T-helper 2 cell treated with Interferon-gamma antibody and Interleukin-4, amounts not matched to agents 5 μg/mL and 100 μg/mL, for 36 hours (primary cell): Measurements from ENCODE around the gene SEMA4D.
A peak's percentile ranks its signal among the peaks of the same experiment; 100 is the strongest.
"Not testable (repeated sequence)": the region's sequence is repeated elsewhere in the genome, so short reads cannot be mapped to it uniquely, and the experiment has no call there.

Source experiments
- DNase-seq: peaks from one replicate; pipeline ENCODE4 v3.0.0; 2021; ENCODE audit warnings: low spot score
- H3K27ac Mint-ChIP-seq: one replicate; pipeline ENCODE4 v1.8.0; 2021; ENCODE audit warnings: mild to moderate bottlenecking, mixed read lengths
- H3K27me3 Mint-ChIP-seq: one replicate; pipeline ENCODE4 v1.8.0; 2021; ENCODE audit warnings: low read depth, mixed read lengths
- H3K36me3 Mint-ChIP-seq: one replicate; pipeline ENCODE4 v1.8.0; 2021; ENCODE audit warnings: low read depth, mixed read lengths
- H3K4me1 Mint-ChIP-seq: one replicate; pipeline ENCODE4 v1.8.0; 2021; ENCODE audit warnings: low read depth, mixed read lengths
- H3K4me3 Mint-ChIP-seq: one replicate; pipeline ENCODE4 v1.8.0; 2022; ENCODE audit warnings: mild to moderate bottlenecking, moderate library complexity, mixed read lengths
- H3K9me3 Mint-ChIP-seq: one replicate; pipeline ENCODE4 v1.8.0; 2021; ENCODE audit warnings: mixed read lengths

Gene SEMA4D

GRCh38 chr9:89489548-89490530 lies 8.1 kb downstream of the SEMA4D start:
- H3K9me3 Mint-ChIP-seq, result no peaks in the 10 kb centered on the region
- H3K36me3 Mint-ChIP-seq, result peaks cover 70% of the 10 kb centered on the region
- peaks cover 87% of the 10 kb centered on the region for H3K4me1 Mint-ChIP-seq
- no peaks in the 10 kb centered on the region for H3K27me3 Mint-ChIP-seq
- no peak for DNase-seq
- H3K27ac Mint-ChIP-seq, result peak overlapping the region; percentile 88
- H3K4me3 Mint-ChIP-seq, result peak overlapping the region; percentile 90

GRCh38 chr9:89488936-89489335 lies 9.0 kb downstream of the SEMA4D start:
- H3K27ac Mint-ChIP-seq, result peak overlapping the region; percentile 88
- H3K9me3 Mint-ChIP-seq, result no peaks in the 10 kb centered on the region
- no peak for DNase-seq
- peak overlapping the region; percentile 90 for H3K4me3 Mint-ChIP-seq
- peaks cover 68% of the 10 kb centered on the region for H3K36me3 Mint-ChIP-seq
- H3K27me3 Mint-ChIP-seq, result no peaks in the 10 kb centered on the region
- peaks cover 87% of the 10 kb centered on the region for H3K4me1 Mint-ChIP-seq

GRCh38 chr9:89488131-89488530 lies 9.8 kb downstream of the SEMA4D start:
- DNase-seq, result no peak
- no peaks in the 10 kb centered on the region for H3K9me3 Mint-ChIP-seq
- no peaks in the 10 kb centered on the region for H3K27me3 Mint-ChIP-seq
- H3K4me1 Mint-ChIP-seq, result peaks cover 85% of the 10 kb centered on the region
- H3K27ac Mint-ChIP-seq, result peak overlapping the region; percentile 32
- H3K36me3 Mint-ChIP-seq, result peaks cover 64% of the 10 kb centered on the region
- peak overlapping the region; percentile 41 for H3K4me3 Mint-ChIP-seq

- peaks cover 65% of the 10 kb centered on the region for H3K36me3 Mint-ChIP-seq
- H3K27me3 Mint-ChIP-seq, result no peaks in the 10 kb centered on the region
- DNase-seq, result no peak
- H3K9me3 Mint-ChIP-seq, result no peaks in the 10 kb centered on the region
- H3K4me1 Mint-ChIP-seq, result peaks cover 86% of the 10 kb centered on the region
- H3K27ac Mint-ChIP-seq, result peak overlapping the region; percentile 73
- peak overlapping the region; percentile 45 for H3K4me3 Mint-ChIP-seq
Observed at GRCh38 chr9:89486681-89487080, 11.2 kb downstream of the SEMA4D start.

GRCh38 chr9:89484475-89485404 lies 13.2 kb downstream of the SEMA4D start:
- Mint-ChIP-seq H3K4me1 (peaks cover 81% of the 10 kb centered on the region), H3K27me3 (no peaks in the 10 kb centered on the region), H3K4me3 (peak overlapping the region; percentile 89), H3K36me3 (peaks cover 71% of the 10 kb centered on the region), H3K27ac (peak overlapping the region; percentile 88), H3K9me3 (peaks cover 3% of the 10 kb centered on the region)
- no peak for DNase-seq

- H3K9me3 Mint-ChIP-seq, result peaks cover 11% of the 10 kb centered on the region
- no peaks in the 10 kb centered on the region for H3K27me3 Mint-ChIP-seq
- peaks cover 71% of the 10 kb centered on the region for H3K36me3 Mint-ChIP-seq
- H3K4me3 Mint-ChIP-seq, result peak overlapping the region; percentile 89
- DNase-seq, result peak; percentile 62
- H3K27ac Mint-ChIP-seq, result peak overlapping the region; percentile 95
- peaks cover 81% of the 10 kb centered on the region for H3K4me1 Mint-ChIP-seq
Observed at GRCh38 chr9:89483592-89484474, 14.1 kb downstream of the SEMA4D start.

- H3K4me1 Mint-ChIP-seq, result peaks cover 84% of the 10 kb centered on the region
- H3K4me3 Mint-ChIP-seq, result peak overlapping the region; percentile 89
- no peak for DNase-seq
- H3K9me3 Mint-ChIP-seq, result peaks cover 13% of the 10 kb centered on the region
- peak overlapping the region; percentile 95 for H3K27ac Mint-ChIP-seq
- peaks cover 74% of the 10 kb centered on the region for H3K36me3 Mint-ChIP-seq
- H3K27me3 Mint-ChIP-seq, result no peaks in the 10 kb centered on the region
Observed at GRCh38 chr9:89482901-89483361, 15.0 kb downstream of the SEMA4D start.

GRCh38 chr9:89482056-89482851 lies 15.7 kb downstream of the SEMA4D start:
- Mint-ChIP-seq H3K4me1 (peaks cover 84% of the 10 kb centered on the region), H3K4me3 (peak overlapping the region; percentile 89), H3K27ac (peak overlapping the region; percentile 95), H3K9me3 (peaks cover 13% of the 10 kb centered on the region), H3K36me3 (peaks cover 76% of the 10 kb centered on the region), H3K27me3 (no peaks in the 10 kb centered on the region)
- DNase-seq, result no peak

GRCh38 chr9:89481538-89481915 lies 16.4 kb downstream of the SEMA4D start:
- peaks cover 86% of the 10 kb centered on the region for H3K4me1 Mint-ChIP-seq
- H3K4me3 Mint-ChIP-seq, result peak overlapping the region; percentile 89
- H3K9me3 Mint-ChIP-seq, result peaks cover 13% of the 10 kb centered on the region
- no peak for DNase-seq
- peaks cover 79% of the 10 kb centered on the region for H3K36me3 Mint-ChIP-seq
- peak overlapping the region; percentile 95 for H3K27ac Mint-ChIP-seq
- H3K27me3 Mint-ChIP-seq, result no peaks in the 10 kb centered on the region

GRCh38 chr9:89480825-89481537 lies 16.9 kb downstream of the SEMA4D start:
- H3K36me3 Mint-ChIP-seq, result peaks cover 81% of the 10 kb centered on the region
- H3K4me3 Mint-ChIP-seq, result peak overlapping the region; percentile 89
- H3K27me3 Mint-ChIP-seq, result no peaks in the 10 kb centered on the region
- H3K27ac Mint-ChIP-seq, result peak overlapping the region; percentile 95
- peaks cover 13% of the 10 kb centered on the region for H3K9me3 Mint-ChIP-seq
- peaks cover 87% of the 10 kb centered on the region for H3K4me1 Mint-ChIP-seq
- peak; percentile 40 for DNase-seq

- H3K4me3 Mint-ChIP-seq, DNase-seq, H3K27me3 Mint-ChIP-seq, H3K27ac Mint-ChIP-seq: not testable (repeated sequence)
- Mint-ChIP-seq H3K9me3 (peaks cover 13% of the 10 kb centered on the region), H3K4me1 (peaks cover 89% of the 10 kb centered on the region), H3K36me3 (peaks cover 84% of the 10 kb centered on the region)
Observed at GRCh38 chr9:89480372-89480771, 17.5 kb downstream of the SEMA4D start.

- H3K4me1 Mint-ChIP-seq, result peaks cover 84% of the 10 kb centered on the region
- H3K27ac Mint-ChIP-seq, result peak overlapping the region; percentile 94
- peaks cover 81% of the 10 kb centered on the region for H3K36me3 Mint-ChIP-seq
- peak overlapping the region; percentile 87 for H3K4me3 Mint-ChIP-seq
- DNase-seq, result peak; percentile 44
- peaks cover 13% of the 10 kb centered on the region for H3K9me3 Mint-ChIP-seq
- not testable (repeated sequence) for H3K27me3 Mint-ChIP-seq
Observed at GRCh38 chr9:89479669-89480011, 18.3 kb downstream of the SEMA4D start.
